NT2/D1 (cell line): ENCODE data around the gene SHTN1.

Source experiments
- DNase-seq: peaks from one replicate; pipeline ENCODE4 v3.0.0-alpha.2; 2011; ENCODE audit warnings: low read depth, low spot score
- H3K27me3 ChIP-seq: 2 replicates; pipeline ENCODE4 v1.6.0; 2011; ENCODE audit warnings: mild to moderate bottlenecking; ENCODE audit not compliant: insufficient read length, insufficient read depth
- H3K36me3 ChIP-seq: 2 replicates; pipeline ENCODE4 v1.6.1; 2011; ENCODE audit warnings: mild to moderate bottlenecking, low read length, mixed read lengths; ENCODE audit not compliant: insufficient read depth, insufficient read length
- H3K4me1 ChIP-seq: 2 replicates; pipeline ENCODE4 v1.5.1; 2011; ENCODE audit not compliant: insufficient read depth, insufficient read length
- H3K4me3 ChIP-seq: 2 replicates; pipeline ENCODE4 v1.5.1; 2011; ENCODE audit warnings: low read depth; ENCODE audit not compliant: insufficient read length
- H3K9ac ChIP-seq: 2 replicates; pipeline ENCODE4 v1.6.0; 2011; ENCODE audit warnings: low read depth; ENCODE audit not compliant: insufficient read length
- H3K9me3 ChIP-seq: 2 replicates; pipeline ENCODE4 v1.5.1; 2011; ENCODE audit warnings: mild to moderate bottlenecking, low read length; ENCODE audit not compliant: insufficient read depth
- SUZ12 ChIP-seq: IDR thresholded peaks from 2 replicates; pipeline ENCODE4 v1.6.1; 2011; ENCODE audit not compliant: insufficient read length, insufficient read depth; ENCODE audit errors: extremely low read depth
- YY1 ChIP-seq: IDR thresholded peaks from 2 replicates; pipeline ENCODE4 v1.6.1; 2011; ENCODE audit not compliant: insufficient read length, insufficient read depth
- ZNF274 ChIP-seq: IDR thresholded peaks from 2 replicates; pipeline ENCODE4 v1.6.1; 2011; ENCODE audit warnings: mild to moderate bottlenecking, low read depth, low read length

SHTN1 gene

DNA sequence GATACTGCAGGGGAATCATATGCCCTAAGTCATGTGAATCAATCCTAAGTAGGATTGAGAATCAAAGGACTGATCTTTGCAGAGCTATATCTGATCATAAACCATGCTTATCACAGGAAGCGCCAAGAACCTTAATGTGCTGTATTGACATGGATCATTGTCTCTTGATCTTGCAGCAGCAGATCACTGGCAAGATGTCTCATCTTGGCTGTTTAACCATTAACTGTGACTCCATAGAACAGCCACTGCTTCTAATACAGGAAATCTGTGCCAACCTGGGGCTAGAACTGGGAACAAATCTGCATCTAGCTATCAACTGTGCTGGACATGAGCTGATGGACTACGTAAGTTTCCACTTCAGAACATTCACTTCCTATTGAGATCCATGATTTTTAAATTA is 134.0 kb downstream of the SHTN1 start:
- H3K27me3 ChIP-seq, result no peaks in the 10 kb centered on the region
- no peaks in the 10 kb centered on the region for H3K9me3 ChIP-seq
- no peak overlapping the region for H3K4me3 ChIP-seq
- no peak overlapping the region for H3K9ac ChIP-seq
- no peak for TF ChIP-seq SUZ12
- TF ChIP-seq ZNF274, result no peak
- no peak for TF ChIP-seq YY1
- no peak for DNase-seq
- no peaks in the 10 kb centered on the region for H3K4me1 ChIP-seq
- H3K36me3 ChIP-seq, result no peaks in the 10 kb centered on the region

- TF ChIP-seq YY1 (no peak), ZNF274 (no peak)
- Histone ChIP-seq H3K4me3 (no peak overlapping the region), H3K27me3 (no peaks in the 10 kb centered on the region), H3K4me1 (no peaks in the 10 kb centered on the region), H3K9ac (no peak overlapping the region), H3K36me3 (no peaks in the 10 kb centered on the region), H3K9me3 (no peaks in the 10 kb centered on the region)
- no peak for DNase-seq
These were observed 136.3 kb downstream of the SHTN1 start for GRCh38 chr10:116868722-116869121.

- no peak overlapping the region for H3K9ac ChIP-seq
- H3K36me3 ChIP-seq, result no peaks in the 10 kb centered on the region
- TF ChIP-seq ZNF274 (no peak), YY1 (no peak), SUZ12 (no peak)
- no peaks in the 10 kb centered on the region for H3K9me3 ChIP-seq
- no peaks in the 10 kb centered on the region for H3K27me3 ChIP-seq
- DNase-seq, result no peak
- no peaks in the 10 kb centered on the region for H3K4me1 ChIP-seq
- H3K4me3 ChIP-seq, result no peak overlapping the region
These were observed 136.8 kb downstream of the SHTN1 start for GRCh38 chr10:116868198-116868676.

- no peak overlapping the region for H3K9ac ChIP-seq
- no peak for DNase-seq
- no peaks in the 10 kb centered on the region for H3K36me3 ChIP-seq
- no peaks in the 10 kb centered on the region for H3K9me3 ChIP-seq
- no peaks in the 10 kb centered on the region for H3K4me1 ChIP-seq
- no peak for TF ChIP-seq YY1
- H3K4me3 ChIP-seq, result no peak overlapping the region
- H3K27me3 ChIP-seq, result no peaks in the 10 kb centered on the region
These were observed 137.9 kb downstream of the SHTN1 start for GRCh38 chr10:116866987-116867595.

DNA sequence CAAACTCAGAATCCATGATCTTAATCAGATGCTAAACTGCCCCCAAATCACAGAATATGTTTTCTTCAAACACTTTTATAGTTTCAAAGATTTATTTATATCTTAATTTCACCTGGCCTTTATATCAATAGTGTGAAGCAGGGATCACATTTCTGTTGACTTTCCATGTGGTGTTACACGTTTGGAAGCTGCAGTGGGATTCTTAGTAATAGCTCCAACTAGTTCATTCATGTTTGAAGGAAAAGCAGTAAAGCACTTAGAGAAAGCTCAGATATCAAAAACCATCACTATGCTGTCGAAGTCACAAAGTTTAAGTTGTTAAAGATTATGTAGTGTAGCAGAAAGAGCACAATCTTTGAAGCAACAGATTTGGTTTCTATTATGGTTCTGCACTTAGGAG is 138.9 kb downstream of the SHTN1 start:
- H3K4me1 ChIP-seq, result no peaks in the 10 kb centered on the region
- no peak overlapping the region for H3K9ac ChIP-seq
- TF ChIP-seq YY1, result no peak
- no peak for TF ChIP-seq SUZ12
- no peak for TF ChIP-seq ZNF274
- no peak overlapping the region for H3K4me3 ChIP-seq
- no peak for DNase-seq
- no peaks in the 10 kb centered on the region for H3K36me3 ChIP-seq
- H3K9me3 ChIP-seq, result no peaks in the 10 kb centered on the region
- H3K27me3 ChIP-seq, result no peaks in the 10 kb centered on the region

DNA sequence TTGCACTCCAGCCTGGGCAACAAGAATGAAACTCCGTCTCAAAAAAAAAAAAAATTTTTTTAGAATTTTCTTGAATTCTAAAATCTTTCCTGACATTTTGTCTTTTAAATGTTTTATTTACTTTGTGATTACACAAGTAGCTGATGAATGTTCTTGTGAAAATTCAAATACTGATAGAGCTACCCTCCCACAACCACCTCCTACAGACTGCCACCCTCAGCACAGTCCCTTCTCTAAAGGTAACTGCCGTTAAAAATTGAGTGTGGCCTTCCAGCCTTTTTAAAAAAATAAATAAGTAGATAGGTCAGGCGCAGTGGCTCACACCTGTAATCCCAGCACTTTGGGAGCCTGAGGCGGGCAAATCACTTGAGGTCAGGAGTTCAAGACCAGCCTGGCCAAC is 140.6 kb downstream of the SHTN1 start:
- Histone ChIP-seq H3K4me1 (no peaks in the 10 kb centered on the region), H3K27me3 (no peaks in the 10 kb centered on the region), H3K36me3 (no peaks in the 10 kb centered on the region), H3K9ac (no peak overlapping the region), H3K4me3 (no peak overlapping the region), H3K9me3 (no peaks in the 10 kb centered on the region)
- TF ChIP-seq SUZ12, result no peak
- TF ChIP-seq YY1, result no peak
- TF ChIP-seq ZNF274, result no peak
- no peak for DNase-seq

GRCh38 chr10:116861796-116862195 is 143.2 kb downstream of the SHTN1 start:
- no peak for DNase-seq
- Histone ChIP-seq H3K4me1 (no peaks in the 10 kb centered on the region), H3K36me3 (no peaks in the 10 kb centered on the region), H3K9ac (no peak overlapping the region), H3K27me3 (no peaks in the 10 kb centered on the region), H3K9me3 (peaks cover 8% of the 10 kb centered on the region), H3K4me3 (no peak overlapping the region)
- TF ChIP-seq YY1 (no peak), ZNF274 (no peak), SUZ12 (no peak)

- Histone ChIP-seq H3K9ac (no peak overlapping the region), H3K4me3 (no peak overlapping the region), H3K4me1 (no peaks in the 10 kb centered on the region)
These were observed 147.8 kb downstream of the SHTN1 start for GRCh38 chr10:116857156-116857555.

More at GRCh38 chr10:116857156-116857555, 147.8 kb downstream of the SHTN1 start:
- Histone ChIP-seq H3K9me3 (peaks cover 8% of the 10 kb centered on the region), H3K27me3 (no peaks in the 10 kb centered on the region), H3K36me3 (no peaks in the 10 kb centered on the region)
- TF ChIP-seq SUZ12, result no peak
- DNase-seq, result no peak
